Lower leg skin (tissue), 4 donors: ENCODE data around the gene DMD. TPM values are rescaled to one million over a fixed set of nuclear protein-coding genes. Genes with fewer than 3 reads are reported as not detected.

ENCODE experiments used
- DNase-seq, 2 donors: peaks; one replicate each; pipeline ENCODE4 v3.0.0-alpha.2; 2019; ENCODE audit warnings: low spot score in 2 of 2
- H3K4me3 ChIP-seq: fragments of 200-600 bp; sonication (generic); 2 replicates; pipeline ENCODE4 v1.5.1; 2017; ENCODE audit warnings: mild to moderate bottlenecking, low read depth; ENCODE audit not compliant: poor library complexity, severe bottlenecking
- CTCF ChIP-seq, 3 donors: fragments of 450-650 bp; IDR thresholded peaks; one replicate each; pipeline ENCODE4 v1.5.1; 2016; ENCODE audit warnings: antibody characterized with exemption in 3 of 3, mild to moderate bottlenecking in 3 of 3, moderate library complexity in 2 of 3
- POLR2A ChIP-seq, 2 donors: fragments of 450-650 bp; IDR thresholded peaks; one replicate each; pipeline ENCODE4 v1.6.1; 2016 to 2017; ENCODE audit warnings: antibody characterized with exemption in 2 of 2, mild to moderate bottlenecking in 1 of 2, moderate library complexity in 1 of 2
- WGBS, 2 donors: methylation state at CpG; one replicate each; pipeline ENCODE4 v1.1.5; 2018; 5-methylcytosine and 5-hydroxymethylcytosine counted together
- intact Hi-C: fragments of 100-400 bp; cut with DNase I; formaldehyde crosslinking; loops from one replicate; pipeline ENCODE4 v1.15.0; 2023; ENCODE audit warnings: low total_unique reads
- total RNA-seq, 4 donors: library from RNA; depleted of rRNA; stranded (reverse); fragments of >200 nt; gene quantifications; one replicate each; pipeline ENCODE4 v1.1.0, GENCODE V29; 2016

The DMD gene
- total RNA-seq, 4 donors from 2014 or later, result 23.0 to 27.5 (median 26.7) TPM

- intact Hi-C loops, result no loop called here
- 79 to 87% methylated on average over 5 of the region's 5 CpGs for whole genome bisulfite sequencing, 2 donors
- no peak overlapping the region for H3K4me3 ChIP-seq
- no peak for TF ChIP-seq CTCF (IDR thresholded peaks at IDR 0.05)
- TF ChIP-seq POLR2A (IDR thresholded peaks at IDR 0.05), result no peak
- no peak for DNase-seq
Observed at GRCh38 chrX:32678487-32678886, 532.9 kb downstream of the DMD start.

- no peak for TF ChIP-seq POLR2A (IDR thresholded peaks at IDR 0.05)
- TF ChIP-seq CTCF (IDR thresholded peaks at IDR 0.05), result no peak
- H3K4me3 ChIP-seq, result no peak overlapping the region
- 27 to 46% methylated on average over 4 of the region's 4 CpGs for WGBS, 2 donors
- intact Hi-C loops, result no loop called here
- DNase-seq, result no peak
Observed at GRCh38 chrX:32673193-32673592, 538.2 kb downstream of the DMD start.

GRCh38 chrX:32662516-32662915, 548.8 kb downstream of the DMD start:
- TF ChIP-seq POLR2A (IDR thresholded peaks at IDR 0.05) (no peak), CTCF (IDR thresholded peaks at IDR 0.05) (no peak)
- WGBS, 2 donors, result 84 to 100% methylated on average over 2 of the region's 2 CpGs
- intact Hi-C loops, result no loop called here
- DNase-seq, result no peak
- no peak overlapping the region for H3K4me3 ChIP-seq

GRCh38 chrX:32644476-32645245, 566.7 kb downstream of the DMD start:
- no peak for DNase-seq
- TF ChIP-seq CTCF (IDR thresholded peaks at IDR 0.05), result no peak
- TF ChIP-seq POLR2A (IDR thresholded peaks at IDR 0.05), result no peak
- intact Hi-C loops, result no loop called here
- H3K4me3 ChIP-seq, result no peak overlapping the region
- 64 to 76% methylated on average over 9 of the region's 9 CpGs for WGBS, 2 donors

GRCh38 chrX:32642283-32642682, 569.1 kb downstream of the DMD start:
- no peak overlapping the region for H3K4me3 ChIP-seq
- DNase-seq, result no peak
- TF ChIP-seq CTCF (IDR thresholded peaks at IDR 0.05) (no peak), POLR2A (IDR thresholded peaks at IDR 0.05) (no peak)
- intact Hi-C loops, result no loop called here
- 70 to 71% methylated on average over 3 of the region's 3 CpGs for WGBS, 2 donors

- DNase-seq, result no peak
- TF ChIP-seq POLR2A (IDR thresholded peaks at IDR 0.05), result no peak
- TF ChIP-seq CTCF (IDR thresholded peaks at IDR 0.05), result no peak
- 73 to 86% methylated on average over 5 of the region's 5 CpGs for WGBS, 2 donors
- no peak overlapping the region for H3K4me3 ChIP-seq
- intact Hi-C loops, result no loop called here
Observed at GRCh38 chrX:32618154-32618553, 593.2 kb downstream of the DMD start.
